DMS114 treated with DMSO at 0.1 percent for 48 hours (cell line): ENCODE measurements around the gene CWF19L1.

Experiments used
- DNase-seq: peaks from one replicate; lab custom pipeline; 2025; ENCODE audit not compliant: unreplicated experiment; lab: John Stamatoyannopoulos, UW

Gene CWF19L1

DNA sequence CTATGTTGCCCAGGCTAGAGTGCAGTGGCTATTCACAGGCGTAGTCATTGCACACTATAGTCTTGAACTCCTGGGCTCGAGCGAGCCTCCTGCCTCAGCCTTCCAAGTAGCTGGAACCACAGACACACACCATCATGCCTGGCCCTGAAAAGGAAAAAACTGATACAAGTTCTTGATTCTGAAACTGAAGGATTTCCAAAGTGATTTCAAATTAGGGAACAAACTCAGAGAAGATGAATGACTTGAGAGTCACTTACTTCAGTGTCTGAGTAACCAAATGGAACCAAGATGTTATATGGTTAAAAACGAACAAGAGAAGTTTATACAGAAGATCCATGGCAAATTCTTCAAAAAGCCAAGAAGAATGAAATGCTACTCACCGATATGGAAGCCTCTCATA lies 14.4 kb downstream of the CWF19L1 start:
- no peak for DNase-seq

DNA sequence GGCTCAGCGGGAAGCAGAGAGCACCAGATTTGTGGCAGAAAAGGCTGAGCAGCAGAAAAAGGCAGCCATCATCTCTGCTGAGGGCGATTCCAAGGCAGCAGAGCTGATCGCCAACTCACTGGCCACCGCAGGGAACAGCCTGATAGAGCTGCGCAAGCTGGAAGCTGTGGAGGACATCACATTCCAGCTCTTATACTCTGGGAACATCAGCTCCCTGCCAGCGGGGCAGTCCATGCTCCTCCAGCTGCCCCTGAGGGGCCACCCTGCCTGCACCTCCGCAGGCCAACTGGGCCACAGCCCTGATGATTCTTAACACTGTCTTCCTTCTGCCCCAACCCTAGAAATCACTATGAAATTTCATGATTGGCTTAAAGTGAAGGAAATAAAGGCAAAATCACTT lies 18.6 kb downstream of the CWF19L1 start:
- no peak for DNase-seq

DNA sequence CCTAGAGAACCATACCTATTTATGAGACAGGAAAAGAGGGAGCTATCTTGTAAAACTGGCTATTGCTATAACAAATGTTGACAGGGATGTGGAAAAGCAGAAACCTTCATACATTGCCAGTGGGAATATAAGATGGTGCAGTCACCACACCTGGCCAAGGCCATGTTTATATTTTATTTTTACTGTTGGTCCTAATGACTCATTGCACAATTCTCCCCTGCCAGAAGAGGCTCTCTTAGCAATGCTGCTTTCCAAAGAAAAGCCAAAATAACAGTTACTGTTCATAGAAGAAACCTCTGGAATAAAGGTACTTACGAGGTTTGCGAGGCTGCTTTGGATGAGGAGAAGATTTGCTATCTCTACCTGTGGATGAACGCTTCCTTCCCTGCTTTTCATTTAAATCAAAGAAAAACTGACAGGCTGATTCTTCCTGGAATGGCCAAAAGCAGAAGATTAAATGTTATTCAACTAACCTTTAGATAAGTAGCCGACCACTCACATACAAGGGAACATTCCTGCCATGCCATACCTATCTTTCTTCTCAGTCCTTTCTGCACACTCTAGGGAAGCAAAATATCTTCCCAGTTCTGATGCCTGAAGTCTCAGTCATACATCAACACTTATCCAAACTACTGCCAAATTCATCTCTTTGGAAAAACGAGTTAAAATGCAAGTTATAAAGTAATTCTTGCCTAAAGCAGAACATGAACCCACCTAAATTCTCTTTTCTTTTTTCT lies 21.8 kb downstream of the CWF19L1 start:
- DNase-seq, result no peak

DNA sequence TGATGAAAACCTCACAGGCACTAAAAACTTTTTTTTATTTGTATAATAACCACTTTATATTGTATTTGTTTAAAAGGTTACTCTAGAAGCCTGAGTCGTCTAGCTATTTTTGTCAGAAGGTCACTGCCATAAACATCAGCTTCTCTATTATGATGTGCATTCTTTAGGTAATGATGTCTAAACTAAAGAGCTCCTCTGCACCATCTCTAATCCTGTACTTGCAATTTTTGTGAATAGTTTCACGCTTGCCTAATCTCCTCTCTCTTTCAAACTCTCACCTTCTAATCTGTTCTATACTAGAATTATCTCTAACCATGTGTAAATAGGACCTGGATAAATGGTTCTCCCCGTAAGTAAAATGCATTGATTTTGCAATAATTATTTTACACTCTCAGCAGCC lies 27.6 kb downstream of the CWF19L1 start:
- no peak for DNase-seq

GRCh38 chr10:100238429-100238828 lies 29.0 kb downstream of the CWF19L1 start:
- no peak for DNase-seq

GRCh38 chr10:100232101-100232500 lies 35.3 kb downstream of the CWF19L1 start:
- no peak for DNase-seq

GRCh38 chr10:100229819-100230422 lies 37.5 kb downstream of the CWF19L1 start:
- DNase-seq, result no peak

DNA sequence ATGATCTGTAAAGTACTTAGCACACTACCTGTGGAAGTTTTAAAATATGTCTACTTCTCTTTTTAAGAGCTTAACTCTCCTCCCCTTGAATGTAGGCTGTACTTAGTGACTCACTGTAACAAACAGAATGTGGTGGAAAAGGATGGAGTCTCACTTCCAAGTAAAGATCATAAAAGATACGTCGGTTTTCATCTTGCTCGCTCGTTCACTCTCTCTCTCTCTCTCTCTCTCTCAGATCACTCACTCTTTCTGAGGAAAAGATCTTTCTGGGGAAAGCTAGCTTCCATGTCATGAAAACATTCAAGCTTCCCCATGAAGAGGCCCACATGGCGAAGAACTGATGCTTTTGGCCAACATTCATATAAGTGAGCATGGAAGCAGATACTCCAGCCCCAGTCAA lies 43.6 kb downstream of the CWF19L1 start:
- DNase-seq, result no peak

- no peak for DNase-seq
These were observed 44.9 kb downstream of the CWF19L1 start for GRCh38 chr10:100222529-100222928.

- no peak for DNase-seq
These were observed 51.4 kb downstream of the CWF19L1 start for GRCh38 chr10:100216006-100216405.

- DNase-seq, result no peak
These were observed 58.1 kb downstream of the CWF19L1 start for GRCh38 chr10:100209303-100209702.

DNA sequence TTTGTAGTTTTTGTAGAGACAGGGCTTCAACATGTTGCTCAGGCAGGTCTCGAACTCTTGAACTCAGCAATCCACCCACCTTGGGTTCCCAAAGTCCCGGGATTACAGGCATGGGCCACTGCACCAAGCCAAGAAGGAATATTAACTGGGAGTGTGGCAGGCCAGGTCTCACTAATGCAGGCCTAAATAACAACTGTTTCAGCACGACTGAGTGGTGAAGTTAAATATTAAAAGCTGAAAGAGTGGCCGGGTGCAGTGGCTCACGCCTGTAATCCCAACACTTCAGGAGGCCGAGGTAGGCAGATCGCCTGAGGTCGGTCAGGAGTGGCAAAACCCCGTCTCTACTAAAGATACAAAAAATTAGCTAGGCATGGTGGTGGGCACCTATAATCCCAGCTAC lies 59.2 kb downstream of the CWF19L1 start:
- DNase-seq, result no peak

- DNase-seq, result no peak
These were observed 63.1 kb downstream of the CWF19L1 start for GRCh38 chr10:100204370-100204769.

- DNase-seq, result no peak
These were observed 65.9 kb downstream of the CWF19L1 start for GRCh38 chr10:100201549-100201948.

GRCh38 chr10:100194711-100195110 lies 72.7 kb downstream of the CWF19L1 start:
- DNase-seq, result no peak

GRCh38 chr10:100192350-100192749 lies 75.1 kb downstream of the CWF19L1 start:
- no peak for DNase-seq

DNA sequence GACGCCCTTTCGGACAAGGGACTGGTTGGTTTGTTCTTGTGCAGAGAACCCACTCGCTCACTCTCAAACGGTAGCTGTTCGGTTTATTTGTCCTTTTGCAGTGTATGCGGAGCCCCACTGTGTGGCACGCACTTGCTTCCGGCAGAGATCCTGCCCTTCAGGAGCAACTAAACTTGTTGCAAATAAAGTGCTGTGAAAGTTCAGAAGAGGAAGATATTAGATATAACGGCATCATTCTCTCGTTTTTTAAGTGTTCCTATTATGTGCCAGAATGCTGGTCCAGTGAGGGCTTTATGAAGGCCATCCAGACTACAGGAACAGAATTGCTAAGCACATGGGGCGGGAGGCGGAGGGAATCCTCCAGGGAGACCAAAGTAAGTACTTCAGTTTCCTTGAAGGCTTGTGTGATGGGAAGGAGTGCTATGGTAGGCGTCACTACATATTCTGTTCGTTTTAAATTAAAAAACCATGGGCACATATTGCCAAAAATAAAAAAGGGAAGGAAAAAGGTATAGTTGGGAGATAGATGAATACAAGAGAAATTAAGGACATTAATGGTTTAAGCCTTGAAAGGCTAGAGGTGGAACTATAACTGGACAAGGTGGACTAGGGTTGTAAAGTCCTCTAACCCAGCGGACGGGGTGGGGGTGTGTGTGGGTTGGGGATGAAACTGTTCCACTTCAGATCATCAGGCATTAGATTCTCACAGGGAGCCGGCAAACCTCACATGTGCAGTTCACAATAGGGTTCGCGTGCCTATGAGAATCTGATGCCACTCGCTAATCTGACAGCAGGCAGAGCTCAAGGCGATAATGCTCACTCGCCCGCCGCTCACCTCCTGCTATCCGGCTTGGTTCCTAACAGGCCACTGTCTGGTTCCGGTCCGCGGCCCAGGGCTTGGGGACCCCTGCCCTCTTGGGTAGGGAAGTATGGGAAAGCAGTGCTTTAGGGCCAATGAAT lies 80.9 kb downstream of the CWF19L1 start:
- peak; percentile 67 for DNase-seq

DNA sequence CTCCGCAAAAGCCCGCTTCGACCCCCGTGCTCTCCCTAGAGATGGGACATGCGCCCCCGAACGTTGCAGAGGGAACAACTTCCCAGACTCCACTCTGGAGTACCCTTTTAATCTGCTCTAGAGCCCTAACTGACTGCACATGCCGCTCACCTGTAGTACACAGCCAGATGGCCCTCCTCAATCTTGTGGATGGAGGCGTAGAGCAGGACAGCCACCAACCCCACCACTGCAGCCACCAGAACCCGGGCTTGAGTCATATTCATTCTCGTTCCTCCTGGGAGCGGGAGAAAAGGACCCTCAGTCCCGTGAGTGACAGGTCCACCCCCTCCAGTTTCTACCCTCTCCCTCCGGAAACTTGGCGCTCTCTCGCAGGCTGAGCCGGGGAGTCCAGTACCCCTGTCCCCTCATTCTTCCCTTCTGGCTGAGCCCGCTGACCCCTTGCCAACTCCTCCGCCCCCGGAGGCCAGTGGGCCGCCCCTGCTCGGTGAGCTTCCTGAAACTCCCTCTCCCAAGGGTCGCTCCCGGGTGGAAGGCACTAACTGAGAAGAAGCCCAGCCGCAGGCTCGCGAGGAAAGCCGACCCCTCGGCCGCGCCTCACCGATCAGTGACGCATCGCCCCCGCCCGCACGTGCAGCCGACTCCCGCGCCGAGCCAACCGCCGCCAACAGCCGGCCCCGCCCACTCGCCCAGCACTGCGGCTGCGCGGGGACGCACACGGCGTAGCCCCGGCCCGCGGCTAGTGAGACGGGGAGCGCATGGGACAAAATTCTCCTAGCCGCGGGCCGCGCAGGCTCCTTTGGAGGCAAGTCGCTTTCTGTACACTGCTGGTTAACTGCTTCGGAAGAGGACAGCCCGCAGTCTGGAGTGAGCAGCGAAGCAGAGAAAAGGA lies 81.8 kb downstream of the CWF19L1 start, which contains the start of gene ERLIN1:
Gene ERLIN1, minus strand, starts transcription at position 666 of the 889 bp plus-strand sequence. Its CDS starts 403 bp downstream, at position 263.
- peak; percentile 89 for DNase-seq

DNA sequence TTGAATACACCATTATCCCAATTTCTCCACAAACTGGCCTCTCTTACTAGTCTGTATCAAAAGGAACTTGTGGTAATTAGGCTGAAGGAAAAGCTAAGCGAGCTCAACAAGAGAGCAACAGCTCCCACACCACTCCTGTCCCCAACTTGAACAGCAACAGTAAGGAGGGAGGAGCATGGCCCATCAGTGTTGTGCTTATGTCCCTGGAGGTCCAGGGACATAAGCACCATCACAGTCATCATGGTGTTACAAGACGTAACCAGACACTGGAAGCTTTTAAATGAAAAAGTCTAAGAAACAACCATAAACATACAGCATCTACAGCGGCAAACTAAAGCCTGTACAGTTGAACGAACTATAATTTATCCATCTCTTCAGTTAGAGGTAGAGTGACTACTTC lies 82.6 kb downstream of the CWF19L1 start:
- DNase-seq, result peak; percentile 22

DNA sequence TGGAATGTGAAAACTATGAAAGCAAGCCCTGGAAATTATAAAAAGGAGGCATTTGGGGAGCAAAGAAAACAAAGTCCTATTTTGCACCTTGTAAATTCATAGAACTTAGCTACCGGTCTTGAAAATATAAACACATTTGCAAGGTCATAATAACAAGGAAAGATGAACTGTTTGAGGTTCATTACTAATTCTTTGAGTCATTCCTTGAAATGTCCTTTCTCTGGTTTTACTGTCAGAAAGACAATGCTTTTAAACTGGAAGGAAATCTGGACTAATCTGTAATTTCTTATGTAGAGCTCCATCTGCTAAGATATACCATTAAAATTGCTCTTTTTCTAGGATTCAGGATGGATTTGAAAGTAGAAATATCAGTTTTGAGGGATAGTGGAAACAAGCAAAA lies 83.0 kb downstream of the CWF19L1 start:
- no peak for DNase-seq

GRCh38 chr10:100183481-100183880 lies 84.0 kb downstream of the CWF19L1 start:
- no peak for DNase-seq
